HG02840 (cell line): ENCODE data around the gene PALS1.

Experiments
- ATAC-seq: cut with Tn5 transposase; IDR thresholded peaks from one replicate; pipeline ENCODE4 v1.9.1; 2021; ENCODE audit warnings: mild to moderate bottlenecking, moderate library complexity, moderate number of reproducible peaks; ENCODE audit not compliant: unreplicated experiment, low FRiP score

PALS1 gene

DNA sequence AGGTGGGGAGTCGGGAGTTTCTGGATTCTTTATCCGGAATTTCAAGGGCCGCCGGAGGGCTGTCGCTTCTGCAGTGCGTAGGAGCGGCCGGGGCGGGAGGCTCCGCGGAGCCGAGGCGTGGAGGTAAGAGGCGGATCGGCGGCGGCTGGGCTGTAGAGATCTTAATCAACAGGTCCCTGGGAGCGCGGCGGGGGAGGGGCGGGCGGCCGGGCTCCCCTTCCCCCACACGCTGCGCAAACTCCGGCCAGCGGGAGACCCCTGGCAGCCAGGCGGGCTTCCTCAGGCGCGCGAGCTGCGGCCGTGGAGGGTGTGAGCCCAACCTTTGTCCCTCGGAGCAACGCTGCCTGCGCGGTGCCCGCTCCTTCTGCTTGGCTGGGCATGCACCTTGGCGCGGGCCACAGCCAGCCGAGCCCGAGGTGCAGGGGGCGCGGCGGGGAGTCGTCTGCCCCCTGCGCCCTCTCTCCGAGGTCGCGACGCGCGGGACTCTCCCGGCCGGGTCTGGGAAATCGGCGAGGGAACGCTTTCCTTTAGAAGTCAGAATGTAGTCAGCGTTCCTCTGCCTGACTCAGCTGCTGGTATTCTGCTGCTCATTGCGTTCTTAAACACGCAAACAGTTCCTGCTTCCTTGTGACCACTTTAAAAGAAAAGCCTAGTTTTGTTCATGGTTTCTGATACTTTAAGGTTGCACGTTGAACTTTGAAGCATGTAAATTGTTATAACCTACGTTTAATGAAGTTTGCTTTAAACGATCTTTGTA is at the start of gene PALS1:
PALS1 (plus strand) TSS at position 25 of the 757 bp plus-strand sequence. CDS start 37,736 bp downstream, outside the sequence.
- ATAC-seq, result peak; percentile 49

- ATAC-seq, result no peak
Measured at GRCh38 chr14:67191768-67192290, 49.4 kb upstream of the PALS1 start.

GRCh38 chr14:67192366-67192765 is 48.9 kb upstream of the PALS1 start:
- no peak for ATAC-seq

- ATAC-seq, result no peak
Measured at GRCh38 chr14:67195279-67195678, 46.0 kb upstream of the PALS1 start.

GRCh38 chr14:67199016-67199415 is 42.2 kb upstream of the PALS1 start:
- no peak for ATAC-seq

DNA sequence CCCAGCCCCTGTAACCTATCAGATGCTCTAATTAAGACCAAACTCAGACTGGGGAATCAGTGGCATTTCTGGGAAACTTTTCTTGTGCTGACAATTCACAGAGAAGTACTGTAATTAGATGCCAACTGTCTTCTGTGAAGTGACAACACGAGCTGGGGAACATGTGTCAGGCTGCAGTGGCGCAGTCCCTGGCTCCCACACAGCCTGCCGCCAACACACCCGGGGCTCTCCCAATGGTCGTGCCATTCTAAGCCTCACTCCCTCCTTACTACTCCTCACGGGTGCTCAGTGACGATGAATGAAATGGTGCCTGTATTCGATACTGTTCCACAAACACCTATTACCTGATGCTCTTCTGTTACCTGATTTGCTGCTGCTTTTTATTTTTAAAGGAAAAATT is 33.4 kb upstream of the PALS1 start:
- no peak for ATAC-seq

DNA sequence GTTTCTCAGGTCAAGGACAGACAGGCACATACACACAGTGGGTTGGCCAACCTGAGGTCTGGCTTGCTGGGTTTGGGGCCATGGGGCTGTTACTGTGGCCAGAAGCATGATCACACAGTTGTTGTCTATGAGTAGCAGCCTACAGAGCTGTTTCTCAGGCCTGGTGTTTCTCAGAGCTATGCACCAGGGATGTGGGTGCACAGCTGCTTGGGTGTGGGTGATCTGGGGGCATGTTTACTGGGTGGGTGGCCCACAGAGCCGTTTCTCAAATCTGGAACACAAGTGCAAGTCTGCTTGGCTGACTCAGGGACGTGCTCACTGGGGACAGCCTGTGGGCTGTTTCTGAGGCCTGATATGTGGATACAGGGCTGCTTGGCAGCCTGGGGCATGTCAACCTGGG is 23.1 kb upstream of the PALS1 start:
- no peak for ATAC-seq

DNA sequence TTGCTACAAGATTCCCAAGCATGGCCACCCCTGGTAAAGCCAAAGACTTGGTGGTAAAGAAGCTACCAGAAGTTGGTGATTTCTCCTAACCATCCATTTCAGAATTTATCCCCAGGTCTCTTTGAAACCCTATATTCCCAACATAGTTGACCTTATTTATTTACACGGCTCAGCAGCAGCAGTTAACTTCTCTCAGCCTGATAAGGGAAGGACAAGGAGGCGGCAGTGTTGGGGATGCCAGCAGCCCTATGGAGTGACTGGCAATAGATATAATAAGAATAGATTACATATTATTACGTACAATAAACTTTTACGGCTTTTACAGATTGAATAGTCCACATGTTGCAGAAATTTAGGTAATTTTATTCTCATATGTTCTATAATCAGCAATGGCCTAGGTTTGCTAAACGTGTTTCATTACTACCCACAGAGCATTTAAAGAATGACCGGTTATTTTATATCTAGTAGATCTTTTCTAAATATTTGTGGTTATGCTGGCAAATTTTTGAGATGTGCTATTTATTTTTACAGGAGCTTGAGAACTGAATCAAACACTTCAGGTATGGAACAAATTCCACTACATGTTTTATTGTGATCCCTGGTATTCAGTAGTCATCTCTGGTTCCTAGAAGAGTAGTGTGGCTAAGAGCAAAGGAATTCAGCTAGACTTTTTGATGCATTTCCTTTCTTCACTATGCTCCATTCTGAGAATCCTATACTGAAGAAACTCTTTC is 19.8 kb upstream of the PALS1 start:
- no peak for ATAC-seq

- ATAC-seq, result no peak
Measured at GRCh38 chr14:67221982-67222328, 19.3 kb upstream of the PALS1 start.

GRCh38 chr14:67225523-67225922 is 15.7 kb upstream of the PALS1 start:
- no peak for ATAC-seq

DNA sequence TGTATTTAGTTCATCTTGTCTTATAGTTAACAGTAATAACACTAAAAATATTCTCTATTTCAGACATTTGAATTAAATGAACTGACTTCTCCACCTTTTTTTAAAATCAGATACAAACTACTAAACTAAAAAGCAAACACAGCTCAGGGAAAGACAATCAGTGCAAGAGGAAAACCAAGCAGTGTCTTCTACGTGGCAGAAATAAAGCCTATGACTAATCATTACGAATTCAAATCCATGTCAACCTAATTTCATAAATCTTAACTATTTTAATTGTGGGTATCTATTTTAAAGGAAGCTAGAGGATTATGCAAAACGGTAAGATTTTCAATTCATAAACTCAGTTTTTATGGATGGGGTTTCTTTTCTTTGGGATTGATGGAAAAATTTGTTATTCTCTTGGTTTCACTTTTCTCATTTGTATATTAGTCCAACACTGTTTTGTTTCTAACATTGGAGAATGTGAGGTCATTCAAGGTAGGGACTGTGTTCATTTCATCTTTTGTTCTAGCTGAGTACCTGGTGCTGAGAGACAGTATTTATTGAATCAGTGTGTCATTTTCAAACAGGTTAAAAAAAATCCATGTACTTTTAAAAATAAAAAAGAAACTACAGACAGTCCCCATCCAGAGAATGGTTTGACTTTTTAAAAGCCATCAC is 12.8 kb upstream of the PALS1 start:
- ATAC-seq, result no peak

GRCh38 chr14:67232066-67232465 is 9.2 kb upstream of the PALS1 start:
- ATAC-seq, result no peak

- no peak for ATAC-seq
Measured at GRCh38 chr14:67232621-67233020, 8.6 kb upstream of the PALS1 start.

GRCh38 chr14:67237591-67237990 is 3.6 kb upstream of the PALS1 start:
- ATAC-seq, result no peak

DNA sequence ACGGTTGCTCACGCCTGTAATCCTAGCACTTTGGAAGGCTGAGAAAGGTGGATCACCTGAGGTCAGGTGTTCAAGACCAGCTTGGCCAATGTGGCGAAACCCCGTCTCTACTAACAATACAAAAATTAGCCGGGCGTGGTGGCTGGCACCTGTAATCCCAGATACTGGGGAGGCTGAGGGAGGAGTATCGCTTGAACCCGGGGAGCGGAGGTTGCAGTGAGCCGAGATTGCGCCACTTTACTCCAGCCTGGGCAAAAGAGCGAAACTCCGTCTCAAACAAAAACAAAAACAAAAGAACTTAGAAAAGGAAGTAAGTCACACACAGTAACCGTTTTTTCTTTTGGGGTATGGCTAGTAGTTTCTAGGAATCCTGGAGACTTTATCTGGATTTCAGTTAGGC is 1.7 kb upstream of the PALS1 start:
- no peak for ATAC-seq

- peak; percentile 4 for ATAC-seq
Measured at GRCh38 chr14:67240168-67240932, 885 bp upstream of the PALS1 start.

- ATAC-seq, result peak; percentile 90
Measured at GRCh38 chr14:67240978-67241410, 241 bp upstream of the PALS1 start.

- no peak for ATAC-seq
Measured at GRCh38 chr14:67242168-67242420, 859 bp downstream of the PALS1 start.

- ATAC-seq, result no peak
Measured at GRCh38 chr14:67245104-67245503, 3.9 kb downstream of the PALS1 start.

- ATAC-seq, result no peak
Measured at GRCh38 chr14:67251573-67252226, 10.5 kb downstream of the PALS1 start.
